Measurements from ENCODE around the gene CDH1.
"Not testable (repeated sequence)": the region's sequence is repeated elsewhere in the genome, so short reads cannot be mapped to it uniquely, and the experiment has no call there.

Gene CDH1

DNA sequence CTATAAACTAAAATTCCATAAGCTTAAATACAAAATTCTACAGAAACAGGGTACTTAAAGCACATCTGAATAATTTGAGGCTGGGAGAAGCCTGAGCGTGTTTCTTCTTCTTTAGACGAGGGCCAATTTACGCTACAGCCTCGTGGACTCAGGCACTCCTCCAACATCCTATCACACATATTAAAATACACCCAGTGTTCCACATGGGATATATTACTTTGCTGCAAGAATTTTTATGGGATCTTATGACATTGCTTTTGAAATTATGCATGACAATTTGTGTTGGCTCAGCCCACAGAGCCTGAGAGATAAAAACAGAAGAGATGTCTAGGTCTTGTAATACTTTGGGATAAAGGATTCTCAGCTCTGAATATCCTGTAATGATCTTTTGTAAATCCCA lies 102.7 kb downstream of the CDH1 start:
- no peak for DNase-seq
- H3K27ac ChIP-seq, result no peak overlapping the region
- no peaks in the 10 kb centered on the region for H3K27me3 ChIP-seq (ENCODE audit: insufficient read depth, low read depth, severe bottlenecking)
- no peaks in the 10 kb centered on the region for H3K9me3 ChIP-seq (ENCODE audit: severe bottlenecking)
- H3K36me3 ChIP-seq, result no peaks in the 10 kb centered on the region
- H3K4me3 ChIP-seq (ENCODE audit: low read depth, low read length), result no peak overlapping the region
- TF ChIP-seq CTCF (IDR thresholded peaks at IDR 0.05; ENCODE audit: low read depth, low read length), result no peak

DNA sequence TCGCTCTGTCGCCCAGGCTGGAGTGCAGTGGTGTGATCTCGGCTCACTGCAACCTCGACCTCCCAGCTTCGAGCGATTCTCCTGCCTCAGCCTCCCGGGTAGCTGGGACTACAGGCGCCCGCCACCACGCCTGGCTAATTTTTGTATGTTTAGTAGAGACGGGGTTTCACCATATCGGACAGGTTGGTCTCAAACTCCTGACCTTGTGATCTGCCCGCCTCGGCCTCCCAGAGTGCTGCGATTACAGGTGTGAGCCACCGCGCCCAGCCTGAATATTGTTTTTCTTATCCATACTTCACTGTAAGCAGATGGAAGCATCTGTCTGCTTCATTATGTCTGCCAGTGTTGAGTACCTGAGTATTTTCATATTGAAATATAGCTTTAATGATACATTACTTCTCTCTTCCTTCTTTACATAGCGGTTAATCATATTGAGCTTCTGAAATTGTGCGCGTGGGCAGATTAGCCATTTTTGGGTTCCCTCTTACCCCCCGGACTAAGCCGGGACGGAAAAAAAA lies 105.9 kb downstream of the CDH1 start:
- not testable (repeated sequence) for H3K27me3 ChIP-seq (ENCODE audit: insufficient read depth, low read depth, severe bottlenecking); DNase-seq; H3K36me3 ChIP-seq; H3K9me3 ChIP-seq (ENCODE audit: severe bottlenecking); H3K27ac ChIP-seq
- peak overlapping the region; percentile 85 for H3K4me3 ChIP-seq (ENCODE audit: low read depth, low read length)

DNA sequence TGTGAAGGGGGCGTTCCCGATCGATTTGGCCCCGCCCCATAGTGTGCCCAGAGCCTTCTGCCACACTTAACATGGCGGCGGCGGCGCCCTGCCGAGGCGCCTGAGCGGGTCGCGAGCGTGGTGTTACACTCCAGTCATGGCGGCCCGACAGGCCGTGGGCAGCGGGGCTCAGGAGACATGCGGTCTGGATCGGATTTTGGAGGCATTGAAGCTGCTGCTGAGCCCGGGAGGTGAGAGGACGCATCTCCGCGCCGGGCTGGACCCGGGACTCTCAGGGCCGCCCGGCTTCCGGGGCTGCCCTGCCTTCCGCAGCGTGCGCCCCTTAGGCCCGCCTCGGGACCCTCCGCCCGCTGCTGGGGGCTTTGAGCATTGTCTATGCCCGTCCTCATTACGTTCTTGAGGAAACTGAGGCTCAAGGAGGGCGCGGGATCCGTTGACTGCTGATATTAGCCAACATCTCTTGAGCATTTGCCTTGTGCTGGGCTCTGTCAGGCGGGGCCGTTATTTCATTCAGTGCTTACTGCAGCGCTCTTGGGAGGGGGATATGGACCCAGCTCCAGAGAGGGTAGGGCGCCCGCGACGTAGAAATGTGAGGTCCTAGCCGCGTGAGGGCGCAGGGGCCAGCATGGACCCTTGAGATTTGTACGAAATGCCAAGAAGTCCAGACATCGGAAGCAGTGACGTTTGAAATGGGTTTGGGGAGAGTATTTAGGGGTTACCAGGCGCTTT lies 106.6 kb downstream of the CDH1 start, which contains the start of gene TANGO6:
Gene TANGO6 (plus strand): TSS at position 50 of the 729 bp plus-strand sequence. CDS start 87 bp downstream, at position 137.
- DNase-seq, result peak; percentile 89
- H3K9me3 ChIP-seq (ENCODE audit: severe bottlenecking), result no peaks in the 10 kb centered on the region
- peak within 1 kb of the TSS; percentile 86 for H3K27ac ChIP-seq
- peak; percentile 68 for TF ChIP-seq CTCF (IDR thresholded peaks at IDR 0.05; ENCODE audit: low read depth, low read length)
- H3K36me3 ChIP-seq, result no peaks in the 10 kb centered on the region
- H3K27me3 ChIP-seq (ENCODE audit: insufficient read depth, low read depth, severe bottlenecking), result no peaks in the 10 kb centered on the region
- peak within 1 kb of the TSS; percentile 85 for H3K4me3 ChIP-seq (ENCODE audit: low read depth, low read length)

GRCh38 chr16:68844211-68844564 lies 107.1 kb downstream of the CDH1 start:
- Histone ChIP-seq H3K36me3 (no peaks in the 10 kb centered on the region), H3K27me3 (ENCODE audit: insufficient read depth, low read depth, severe bottlenecking) (no peaks in the 10 kb centered on the region), H3K9me3 (ENCODE audit: severe bottlenecking) (no peaks in the 10 kb centered on the region), H3K4me3 (ENCODE audit: low read depth, low read length) (peak overlapping the region; percentile 85), H3K27ac (peak overlapping the region; percentile 86; the same call in 1 of the 2 replicates)
- no peak for DNase-seq
- no peak for TF ChIP-seq CTCF (IDR thresholded peaks at IDR 0.05; ENCODE audit: low read depth, low read length)

DNA sequence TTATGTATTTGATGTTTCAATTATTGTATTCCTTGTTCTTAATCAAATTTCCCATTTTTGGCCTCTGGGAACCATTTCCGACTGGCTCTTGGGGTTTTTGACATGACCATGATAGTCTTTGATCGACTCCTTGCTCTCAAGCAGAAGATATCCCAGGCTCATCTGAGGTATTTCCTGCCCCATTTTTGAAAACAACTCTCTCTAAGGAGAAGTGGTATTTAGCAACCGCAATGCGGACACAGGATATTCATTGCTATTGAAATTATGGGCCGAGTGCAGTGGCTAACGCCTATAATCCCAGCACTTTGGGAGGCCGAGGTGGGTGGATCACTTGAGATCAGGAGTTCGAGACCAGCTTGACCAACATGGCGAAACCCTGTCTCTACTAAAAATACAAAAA lies 111.7 kb downstream of the CDH1 start:
- Histone ChIP-seq H3K9me3 (ENCODE audit: severe bottlenecking) (no peaks in the 10 kb centered on the region), H3K27me3 (ENCODE audit: insufficient read depth, low read depth, severe bottlenecking) (no peaks in the 10 kb centered on the region), H3K4me3 (ENCODE audit: low read depth, low read length) (no peak overlapping the region), H3K36me3 (no peaks in the 10 kb centered on the region), H3K27ac (no peak overlapping the region)
- no peak for TF ChIP-seq CTCF (IDR thresholded peaks at IDR 0.05; ENCODE audit: low read depth, low read length)
- no peak for DNase-seq

DNA sequence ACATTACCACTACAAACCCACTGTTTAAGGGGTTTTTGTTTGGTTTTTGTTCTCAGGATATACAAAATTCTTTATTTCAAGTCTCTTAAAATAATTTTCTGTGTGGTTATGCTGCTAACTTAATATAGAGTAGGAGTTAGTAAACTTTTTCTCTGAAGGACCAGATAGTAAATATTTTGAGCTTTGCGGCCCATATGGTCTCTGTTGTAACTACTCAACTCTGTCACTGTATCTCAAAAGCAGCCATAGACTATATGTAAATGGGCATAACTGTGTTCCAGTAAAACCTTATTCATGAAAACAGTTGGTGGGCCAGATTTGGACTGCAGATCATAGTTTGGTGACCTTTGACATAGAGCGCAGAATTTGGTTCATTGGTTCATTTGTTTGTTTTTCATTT lies 113.4 kb downstream of the CDH1 start:
- no peak for TF ChIP-seq CTCF (IDR thresholded peaks at IDR 0.05; ENCODE audit: low read depth, low read length)
- no peak overlapping the region for H3K4me3 ChIP-seq (ENCODE audit: low read depth, low read length)
- H3K27me3 ChIP-seq (ENCODE audit: insufficient read depth, low read depth, severe bottlenecking), result no peaks in the 10 kb centered on the region
- H3K27ac ChIP-seq, result no peak overlapping the region
- H3K36me3 ChIP-seq, result no peaks in the 10 kb centered on the region
- DNase-seq, result no peak
- no peaks in the 10 kb centered on the region for H3K9me3 ChIP-seq (ENCODE audit: severe bottlenecking)
